ENCODE results near the gene GJA3. TPM values are rescaled to one million over a fixed set of nuclear protein-coding genes. Genes with fewer than 3 reads are reported as not detected.

Gene GJA3
- total and polyA plus RNA-seq, 9 of the 15 experiments (the other 6 are each of a cell fraction or from before 2014, with no cell fraction given) = 0.03 to 0.13 (median 0.04) TPM; not detected in 4

GRCh38 chr13:20192158-20192835 is 31.4 kb upstream of the GJA3 start:
- ChIA-PET CTCF (ENCODE audit: low intra/inter-chr PET ratio) (no interaction called here), POLR2A (no interaction called here)
- no TSS peak for BruUV-seq (replicated peaks)
- no peaks in the 10 kb centered on the region for H4K20me1 ChIP-seq (replicated peaks; ENCODE audit: control insufficient read depth, insufficient read depth, low read length)
- no peaks in the 10 kb centered on the region for H3K79me2 ChIP-seq (ENCODE audit: control insufficient read depth, insufficient read depth, low read length)
- H3K36me3 ChIP-seq (ENCODE audit: control insufficient read depth, insufficient read depth, low read length) = no peaks in the 10 kb centered on the region
- no peak overlapping the region for H3K27ac ChIP-seq (ENCODE audit: extremely low read depth, low read depth, low read length)
- H3K4me1 ChIP-seq (replicated peaks in 1 of 2; ENCODE audit: control insufficient read depth in 2 of 2, insufficient read depth in 2 of 2, low read length in 2 of 2) = peaks cover 4% of the 10 kb centered on the region in 2 experiments; a peak in 2 of 5 replicates
- DNase-seq (ENCODE audit: extremely low read depth in 1 of 4, low spot score in 3 of 4) (no peak), ATAC-seq (no peak), FAIRE-seq (no peak)
- no peak overlapping the region for H3K9ac ChIP-seq (ENCODE audit: insufficient read depth in 1 of 2, low read depth in 2 of 2, low read length in 2 of 2)
- H3K4me2 ChIP-seq (ENCODE audit: insufficient read depth, low read length) = no peak overlapping the region
- no peak overlapping the region for H3K4me3 ChIP-seq
- H3K9me3 ChIP-seq (replicated peaks; ENCODE audit: control insufficient read depth, insufficient read depth, low read depth, low read length) = no peaks in the 10 kb centered on the region
- intact Hi-C loops (cut with micrococcal nuclease) (no loop called here), in situ Hi-C loops (cut with MboI) (no loop called here)
- H2AFZ ChIP-seq (ENCODE audit: low read depth, low read length) = no peak overlapping the region
- 49% methylated on average over 7 of the region's 73 CpGs for WGBS (ENCODE audit: insufficient coverage, low coverage, missing lambda C conversion rate)
- H3K9me1 ChIP-seq (ENCODE audit: control insufficient read depth, insufficient read depth, low read length) = no peaks in the 10 kb centered on the region
- peaks cover 4 to 15% of the 10 kb centered on the region in 2 experiments; a peak in 4 of 5 replicates for H3K27me3 ChIP-seq (ENCODE audit: control insufficient read depth in 2 of 2, insufficient read depth in 2 of 2, low read length in 2 of 2)
- TF ChIP-seq ILK (tag; IDR thresholded peaks at IDR 0.05; ENCODE audit: borderline replicate concordance, low read depth) = no peak
- no peak for TF ChIP-seq SNRNP70 (optimal IDR thresholded peaks at IDR 0.05; ENCODE audit: low read depth, low read length)
- no peak for TF ChIP-seq STAG1 (CRISPR knock-in tag; IDR thresholded peaks at IDR 0.05; ENCODE audit: borderline replicate concordance)
- TF ChIP-seq SPI1 (IDR thresholded peaks at IDR 0.05; ENCODE audit: borderline replicate concordance, low read depth, low read length) = no peak
- TF ChIP-seq C11orf30 (IDR thresholded peaks at IDR 0.05; ENCODE audit: low read depth) = no peak
- TF ChIP-seq ZHX1 (conservative IDR thresholded peaks at IDR 0.05; ENCODE audit: low read length) = no peak
- no peak for TF ChIP-seq ZNF140 (CRISPR knock-in tag; IDR thresholded peaks at IDR 0.05)
- no peak for TF ChIP-seq ZNF644 (tag; IDR thresholded peaks at IDR 0.05; ENCODE audit: low read depth)
- TF ChIP-seq BDP1 (IDR thresholded peaks at IDR 0.05; ENCODE audit: insufficient read depth, insufficient read length) = no peak
- no peak for TF ChIP-seq ZNF124 (CRISPR knock-in tag; IDR thresholded peaks at IDR 0.05)
- TF ChIP-seq CAMTA2 (CRISPR knock-in tag; conservative IDR thresholded peaks at IDR 0.05) = no peak
